Mesothelial cell of epicardium (in vitro differentiated cells): ENCODE measurements around the gene ZDHHC24. TPM values are rescaled to one million over a fixed set of nuclear protein-coding genes. Genes with fewer than 3 reads are reported as not detected.
"Not testable (repeated sequence)": the region's sequence is repeated elsewhere in the genome, so short reads cannot be mapped to it uniquely, and the experiment has no call there.

Source experiments
- DNase-seq, 2 experiments: peaks; one replicate each; pipeline ENCODE4 v3.0.0; 2021; ENCODE audit warnings: low spot score in 2 of 2; ENCODE audit not compliant: unreplicated experiment in 2 of 2
- H3K27ac Mint-ChIP-seq: 2 replicates; pipeline ENCODE4 v1.8.0; 2021; ENCODE audit warnings: mixed read lengths
- H3K27me3 Mint-ChIP-seq: 2 replicates; pipeline ENCODE4 v1.8.0; 2021; ENCODE audit warnings: low read depth, mixed read lengths
- H3K36me3 Mint-ChIP-seq: 2 replicates; pipeline ENCODE4 v1.8.0; 2021; ENCODE audit warnings: mixed read lengths
- H3K4me1 Mint-ChIP-seq: 2 replicates; pipeline ENCODE4 v1.8.0; 2021; ENCODE audit warnings: mixed read lengths
- H3K4me3 Mint-ChIP-seq: 2 replicates; pipeline ENCODE4 v1.8.0; 2021; ENCODE audit warnings: mild to moderate bottlenecking, moderate library complexity, mixed read lengths
- H3K9me3 Mint-ChIP-seq: 2 replicates; pipeline ENCODE4 v1.8.0; 2021; ENCODE audit warnings: mixed read lengths
- total RNA-seq: library from RNA; stranded (reverse); gene quantifications from 3 replicates; pipeline ENCODE4 v1.2.1, GENCODE V29; 2021
- TF ChIP-seq, protein P1 (sequence below): fragments of 200-600 bp; sonication (generic); IDR thresholded peaks from one replicate; pipeline ENCODE4 v1.5.0; 2021; ENCODE audit warnings: antibody characterized with exemption; ENCODE audit not compliant: unreplicated experiment

ZDHHC24 gene
- total RNA-seq, 1 donor from 2014 or later = 13.7 TPM

DNA sequence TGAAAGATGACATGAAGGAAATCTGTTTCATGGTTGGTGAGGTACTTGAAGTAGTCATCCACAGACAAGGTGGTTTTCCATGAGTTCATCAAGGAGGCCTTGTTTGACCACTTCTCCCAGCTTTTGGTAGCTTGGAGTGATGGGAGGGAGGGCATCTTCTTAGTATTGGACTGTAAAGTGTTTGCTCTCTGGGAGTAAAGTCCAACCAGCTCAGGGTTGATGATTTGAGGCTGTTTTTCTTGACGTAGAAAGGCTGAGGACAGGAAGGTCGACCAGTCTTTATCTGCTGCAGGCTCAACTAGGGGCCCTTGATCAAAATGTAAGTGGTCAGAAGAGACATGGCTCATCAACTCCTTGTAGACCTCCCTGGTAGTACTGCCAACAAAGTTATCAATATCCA is 45.3 kb upstream of the ZDHHC24 start:
- H3K27ac Mint-ChIP-seq = no peak overlapping the region
- no peaks in the 10 kb centered on the region for H3K27me3 Mint-ChIP-seq
- no peak for DNase-seq
- TF ChIP-seq, protein P1, sequence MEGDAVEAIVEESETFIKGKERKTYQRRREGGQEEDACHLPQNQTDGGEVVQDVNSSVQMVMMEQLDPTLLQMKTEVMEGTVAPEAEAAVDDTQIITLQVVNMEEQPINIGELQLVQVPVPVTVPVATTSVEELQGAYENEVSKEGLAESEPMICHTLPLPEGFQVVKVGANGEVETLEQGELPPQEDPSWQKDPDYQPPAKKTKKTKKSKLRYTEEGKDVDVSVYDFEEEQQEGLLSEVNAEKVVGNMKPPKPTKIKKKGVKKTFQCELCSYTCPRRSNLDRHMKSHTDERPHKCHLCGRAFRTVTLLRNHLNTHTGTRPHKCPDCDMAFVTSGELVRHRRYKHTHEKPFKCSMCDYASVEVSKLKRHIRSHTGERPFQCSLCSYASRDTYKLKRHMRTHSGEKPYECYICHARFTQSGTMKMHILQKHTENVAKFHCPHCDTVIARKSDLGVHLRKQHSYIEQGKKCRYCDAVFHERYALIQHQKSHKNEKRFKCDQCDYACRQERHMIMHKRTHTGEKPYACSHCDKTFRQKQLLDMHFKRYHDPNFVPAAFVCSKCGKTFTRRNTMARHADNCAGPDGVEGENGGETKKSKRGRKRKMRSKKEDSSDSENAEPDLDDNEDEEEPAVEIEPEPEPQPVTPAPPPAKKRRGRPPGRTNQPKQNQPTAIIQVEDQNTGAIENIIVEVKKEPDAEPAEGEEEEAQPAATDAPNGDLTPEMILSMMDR = no peak
- no peaks in the 10 kb centered on the region for H3K36me3 Mint-ChIP-seq
- H3K4me3 Mint-ChIP-seq = no peak overlapping the region
- peaks cover 7% of the 10 kb centered on the region for H3K9me3 Mint-ChIP-seq
- peaks cover 24% of the 10 kb centered on the region for H3K4me1 Mint-ChIP-seq

DNA sequence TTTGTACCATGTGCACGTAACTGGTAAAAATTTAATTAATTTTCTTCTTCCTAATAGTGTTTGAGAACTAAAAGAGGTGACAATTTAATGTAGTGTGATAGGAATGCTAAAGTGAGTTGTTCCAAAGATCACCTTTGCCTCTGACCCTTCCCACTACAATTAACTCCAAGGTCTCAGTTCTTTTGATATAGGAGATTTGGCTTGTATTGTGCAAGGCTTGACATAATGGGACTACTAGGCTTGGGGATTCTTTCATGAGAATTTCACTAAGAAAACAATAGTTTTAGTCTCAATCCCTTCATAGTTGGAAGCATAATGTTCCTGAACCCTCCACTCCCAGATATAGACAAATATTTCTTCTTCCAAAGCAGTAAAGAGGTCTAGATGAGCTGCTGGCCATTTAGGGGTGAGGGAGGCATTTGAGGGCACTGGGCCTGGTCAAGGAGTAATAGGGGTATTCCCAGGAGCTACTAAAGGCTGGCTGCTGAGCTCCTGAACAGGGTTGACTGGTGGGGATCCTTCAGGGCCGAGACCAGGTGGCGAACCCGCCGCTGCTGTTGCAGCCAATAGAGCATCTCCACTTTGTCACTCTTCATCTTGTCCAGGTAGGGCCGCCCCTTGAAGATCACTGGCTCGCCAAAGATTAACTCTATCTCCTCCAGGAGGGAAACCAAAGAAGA is 44.3 kb upstream of the ZDHHC24 start:
- TF ChIP-seq, protein P1 = no peak
- H3K9me3 Mint-ChIP-seq = peaks cover 7% of the 10 kb centered on the region

DNA sequence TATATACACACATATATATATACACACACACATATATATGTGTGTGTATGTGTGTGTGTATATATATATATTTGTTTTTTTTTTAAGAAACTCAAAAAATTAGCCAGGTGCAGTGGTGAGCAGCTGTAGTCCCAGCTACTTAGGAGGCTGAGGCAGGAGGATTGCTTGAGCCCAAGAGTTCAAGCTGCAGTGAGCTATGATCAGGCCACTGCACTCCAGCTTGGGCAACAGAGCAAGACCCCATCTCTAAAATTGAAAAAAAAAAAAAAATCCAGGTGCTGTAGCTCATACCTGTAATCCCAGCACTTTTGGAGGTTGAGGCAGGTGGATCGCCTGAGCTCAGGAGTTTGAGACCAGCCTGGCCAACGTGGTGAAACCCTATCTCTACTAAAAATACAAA is 43.5 kb upstream of the ZDHHC24 start:
- H3K27ac Mint-ChIP-seq, H3K36me3 Mint-ChIP-seq, H3K9me3 Mint-ChIP-seq, H3K27me3 Mint-ChIP-seq, DNase-seq, H3K4me3 Mint-ChIP-seq: not testable (repeated sequence)
- H3K4me1 Mint-ChIP-seq = peaks cover 11% of the 10 kb centered on the region

More for the DNA sequence above, 44.3 kb upstream of the ZDHHC24 start:
- Mint-ChIP-seq H3K4me3 (no peak overlapping the region), H3K27ac (no peak overlapping the region), H3K36me3 (no peaks in the 10 kb centered on the region), H3K27me3 (no peaks in the 10 kb centered on the region), H3K4me1 (peaks cover 17% of the 10 kb centered on the region)
- no peak for DNase-seq

- DNase-seq = no peak
- Mint-ChIP-seq H3K4me1 (no peaks in the 10 kb centered on the region), H3K27me3 (no peaks in the 10 kb centered on the region), H3K4me3 (no peak overlapping the region), H3K9me3 (peaks cover 17% of the 10 kb centered on the region), H3K27ac (no peak overlapping the region), H3K36me3 (peaks cover 3% of the 10 kb centered on the region)
- TF ChIP-seq, protein P1 = no peak
Observed at GRCh38 chr11:66586136-66586535, 40.3 kb upstream of the ZDHHC24 start.

DNA sequence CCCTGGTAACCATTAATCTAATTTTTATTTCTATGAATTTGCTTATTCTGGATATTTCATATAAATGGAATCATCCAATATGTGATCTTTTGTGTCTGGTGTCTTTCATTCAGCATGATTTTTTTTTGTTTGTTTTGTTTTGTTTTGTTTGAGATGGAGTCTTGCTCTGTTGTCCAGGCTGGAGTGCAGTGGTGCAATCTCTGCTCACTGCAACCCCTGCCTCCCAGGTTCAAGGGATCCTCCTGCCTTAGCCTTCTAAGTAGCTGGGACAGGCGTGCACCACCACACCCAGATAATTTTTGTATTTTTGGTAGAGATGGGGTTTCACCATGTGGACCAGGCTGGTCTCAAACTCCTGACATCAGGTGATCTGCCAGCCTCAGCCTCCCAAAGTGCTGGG is 39.6 kb upstream of the ZDHHC24 start:
- H3K27ac Mint-ChIP-seq, H3K4me1 Mint-ChIP-seq, DNase-seq, H3K4me3 Mint-ChIP-seq, H3K27me3 Mint-ChIP-seq, H3K36me3 Mint-ChIP-seq: not testable (repeated sequence)
- peaks cover 15% of the 10 kb centered on the region for H3K9me3 Mint-ChIP-seq

- H3K4me1 Mint-ChIP-seq, DNase-seq, H3K27ac Mint-ChIP-seq, H3K4me3 Mint-ChIP-seq, H3K36me3 Mint-ChIP-seq: not testable (repeated sequence)
- H3K27me3 Mint-ChIP-seq = peaks cover 12% of the 10 kb centered on the region
- H3K9me3 Mint-ChIP-seq = peaks cover 10% of the 10 kb centered on the region
Observed at GRCh38 chr11:66582565-66583147, 36.8 kb upstream of the ZDHHC24 start.

GRCh38 chr11:66581261-66581660 is 35.4 kb upstream of the ZDHHC24 start:
- H3K4me3 Mint-ChIP-seq = no peak overlapping the region
- peaks cover 12% of the 10 kb centered on the region for H3K27me3 Mint-ChIP-seq
- no peak overlapping the region for H3K27ac Mint-ChIP-seq
- TF ChIP-seq, protein P1 = no peak
- peaks cover 3% of the 10 kb centered on the region for H3K36me3 Mint-ChIP-seq
- H3K9me3 Mint-ChIP-seq = peaks cover 10% of the 10 kb centered on the region
- DNase-seq = no peak
- H3K4me1 Mint-ChIP-seq = peaks cover 5% of the 10 kb centered on the region
